ENCODE results near the gene GET4. TPM values are rescaled to one million over a fixed set of nuclear protein-coding genes. Genes with fewer than 3 reads are reported as not detected.

Gene GET4
- total RNA-seq, 1 experiment from 2014 or later = 130 TPM

GRCh38 chr7:897771-898376 is 21.5 kb downstream of the GET4 start:
- no peaks in the 10 kb centered on the region for H3K4me1 Mint-ChIP-seq (ENCODE audit: low read depth, unreplicated experiment)
- H3K36me3 Mint-ChIP-seq (ENCODE audit: insufficient read depth, unreplicated experiment) = peaks cover 90% of the 10 kb centered on the region
- ChIA-PET CTCF (no interaction called here), POLR2A (no interaction called here)
- peaks cover 4% of the 10 kb centered on the region for H3K9me3 Mint-ChIP-seq (ENCODE audit: unreplicated experiment)
- no peak for DNase-seq
- Histone ChIP-seq H3K4me3 (ENCODE audit: low read depth, low read length) (no peak overlapping the region), H3K27me3 (replicated peaks; ENCODE audit: control insufficient read depth, insufficient read depth, low read length) (no peaks in the 10 kb centered on the region), H3K36me3 (ENCODE audit: control insufficient read depth, insufficient read depth, low read length) (no peaks in the 10 kb centered on the region; the same call in none of the 2 replicates), H3K9me3 (no peaks in the 10 kb centered on the region), H3K4me1 (no peaks in the 10 kb centered on the region)
- H3K27me3 Mint-ChIP-seq (ENCODE audit: insufficient read depth, unreplicated experiment) = no peaks in the 10 kb centered on the region
- H3K27ac Mint-ChIP-seq (ENCODE audit: unreplicated experiment) = peak overlapping the region; percentile 53
- intact Hi-C loops (cut with micrococcal nuclease; ENCODE audit: unreplicated experiment) = no loop called here
- no peak for TF ChIP-seq CTCF (IDR thresholded peaks at IDR 0.05; ENCODE audit: insufficient read depth in 1 of 2, low read depth in 1 of 2, low read length in 1 of 2, severe bottlenecking in 1 of 2, unreplicated experiment in 1 of 2)
- no TSS peak for BruUV-seq (replicated peaks)
- no peak overlapping the region for H3K4me3 Mint-ChIP-seq (ENCODE audit: unreplicated experiment)

- H3K9me3 Mint-ChIP-seq (ENCODE audit: unreplicated experiment) = no peaks in the 10 kb centered on the region
- DNase-seq = no peak
- H3K4me3 Mint-ChIP-seq (ENCODE audit: unreplicated experiment) = no peak overlapping the region
- H3K27me3 ChIP-seq (replicated peaks; ENCODE audit: control insufficient read depth, insufficient read depth, low read length) = no peaks in the 10 kb centered on the region
- no peak overlapping the region for H3K27ac Mint-ChIP-seq (ENCODE audit: unreplicated experiment)
- H3K27me3 Mint-ChIP-seq (ENCODE audit: insufficient read depth, unreplicated experiment) = no peaks in the 10 kb centered on the region
- intact Hi-C loops (cut with micrococcal nuclease; ENCODE audit: unreplicated experiment) = no loop called here
- no peaks in the 10 kb centered on the region for H3K4me1 Mint-ChIP-seq (ENCODE audit: low read depth, unreplicated experiment)
- no peak for TF ChIP-seq CTCF (IDR thresholded peaks at IDR 0.05; ENCODE audit: insufficient read depth in 1 of 2, low read depth in 1 of 2, low read length in 1 of 2, severe bottlenecking in 1 of 2, unreplicated experiment in 1 of 2)
- no peaks in the 10 kb centered on the region for H3K9me3 ChIP-seq
- BruUV-seq (replicated peaks) = no TSS peak
- CTCF ChIA-PET = no interaction called here
- no peaks in the 10 kb centered on the region; the same call in 1 of the 2 replicates for H3K36me3 ChIP-seq (ENCODE audit: control insufficient read depth, insufficient read depth, low read length)
- no peaks in the 10 kb centered on the region for H3K4me1 ChIP-seq
- peaks cover 88% of the 10 kb centered on the region for H3K36me3 Mint-ChIP-seq (ENCODE audit: insufficient read depth, unreplicated experiment)
- POLR2A ChIA-PET = no interaction called here
- no peak overlapping the region for H3K4me3 ChIP-seq (ENCODE audit: low read depth, low read length)
Observed at GRCh38 chr7:898460-898854, 22.1 kb downstream of the GET4 start.

- ChIA-PET CTCF (no interaction called here), POLR2A (interaction anchor here (0.6 kb wide), 1 partner anchor 381 kb away, joined by 3 read pairs; no protein-coding TSS in a partner anchor)
- BruUV-seq (replicated peaks) = no TSS peak
- H3K4me3 Mint-ChIP-seq (ENCODE audit: unreplicated experiment) = peak overlapping the region; percentile 46
- no peak for TF ChIP-seq CTCF (IDR thresholded peaks at IDR 0.05; ENCODE audit: insufficient read depth in 1 of 2, low read depth in 1 of 2, low read length in 1 of 2, severe bottlenecking in 1 of 2, unreplicated experiment in 1 of 2)
- no peaks in the 10 kb centered on the region for H3K9me3 Mint-ChIP-seq (ENCODE audit: unreplicated experiment)
- H3K36me3 Mint-ChIP-seq (ENCODE audit: insufficient read depth, unreplicated experiment) = peaks cover 82% of the 10 kb centered on the region
- DNase-seq = no peak
- Histone ChIP-seq H3K4me1 (no peaks in the 10 kb centered on the region), H3K36me3 (ENCODE audit: control insufficient read depth, insufficient read depth, low read length) (no peaks in the 10 kb centered on the region; the same call in 1 of the 2 replicates), H3K9me3 (no peaks in the 10 kb centered on the region), H3K4me3 (ENCODE audit: low read depth, low read length) (no peak overlapping the region), H3K27me3 (replicated peaks; ENCODE audit: control insufficient read depth, insufficient read depth, low read length) (no peaks in the 10 kb centered on the region)
- H3K27me3 Mint-ChIP-seq (ENCODE audit: insufficient read depth, unreplicated experiment) = no peaks in the 10 kb centered on the region
- no peaks in the 10 kb centered on the region for H3K4me1 Mint-ChIP-seq (ENCODE audit: low read depth, unreplicated experiment)
- intact Hi-C loops (cut with micrococcal nuclease; ENCODE audit: unreplicated experiment) = no loop called here
- peak overlapping the region; percentile 69 for H3K27ac Mint-ChIP-seq (ENCODE audit: unreplicated experiment)
Observed at GRCh38 chr7:898855-899681, 22.7 kb downstream of the GET4 start.
